Frontal cortex (tissue), 4 donors: ENCODE measurements around the gene FRMD8. TPM values are rescaled to one million over a fixed set of nuclear protein-coding genes. Genes with fewer than 3 reads are reported as not detected.

ENCODE experiments used
- DNase-seq, 2 donors: peaks; one replicate each; pipeline ENCODE4 v3.0.0; 2012; ENCODE audit warnings: low spot score in 2 of 2
- FAIRE-seq: peaks from 2 replicates; lab custom pipeline; 2012; peaks lifted over from hg19 to GRCh38; lab: Jason Lieb, UNC
- total RNA-seq: library from RNA; depleted of rRNA; stranded (reverse); fragments of >200 nt; gene quantifications from one replicate; pipeline ENCODE4 v1.2.3, GENCODE V29; 2014
- donor health status: control.
- donor health status: control.
- donor health status: control.

The FRMD8 gene
- total RNA-seq, 1 donor from 2014 or later: 8.2 TPM

GRCh38 chr11:65420979-65421793 is 34.7 kb downstream of the FRMD8 start:
- DNase-seq (peak; percentile 59 to 63), FAIRE-seq (no peak)

GRCh38 chr11:65421794-65422632 is 35.6 kb downstream of the FRMD8 start:
- FAIRE-seq (no peak), DNase-seq (peak; percentile 77 to 82)

GRCh38 chr11:65422633-65423515 is 36.4 kb downstream of the FRMD8 start, which contains the start of gene NEAT1:
Gene NEAT1 (plus strand): TSS chr11:65422798.
- FAIRE-seq (no peak), DNase-seq (peak; percentile 72 to 77)

- DNase-seq (no peak), FAIRE-seq (no peak)
These were observed 37.2 kb downstream of the FRMD8 start for GRCh38 chr11:65423516-65424204.

GRCh38 chr11:65424205-65425104 is 38.0 kb downstream of the FRMD8 start:
- FAIRE-seq (no peak), DNase-seq (no peak)

GRCh38 chr11:65425105-65425970 is 38.9 kb downstream of the FRMD8 start:
- FAIRE-seq (no peak), DNase-seq (no peak)

GRCh38 chr11:65425971-65426838 is 39.8 kb downstream of the FRMD8 start:
- no peak for FAIRE-seq
- no peak for DNase-seq

- no peak for DNase-seq
- FAIRE-seq: no peak
These were observed 40.6 kb downstream of the FRMD8 start for GRCh38 chr11:65426839-65427690.

- FAIRE-seq (no peak), DNase-seq (no peak)
These were observed 41.5 kb downstream of the FRMD8 start for GRCh38 chr11:65427691-65428577.

- DNase-seq (no peak), FAIRE-seq (no peak)
These were observed 42.2 kb downstream of the FRMD8 start for GRCh38 chr11:65428578-65429067.

- no peak for DNase-seq
- FAIRE-seq: no peak
These were observed 42.7 kb downstream of the FRMD8 start for GRCh38 chr11:65429068-65429681.

GRCh38 chr11:65429724-65430405 is 43.4 kb downstream of the FRMD8 start:
- no peak for FAIRE-seq
- DNase-seq: no peak

- FAIRE-seq (no peak), DNase-seq (no peak)
These were observed 44.2 kb downstream of the FRMD8 start for GRCh38 chr11:65430406-65431217.
